ENCODE measurements around the gene SIRPB1. TPM values are rescaled to one million over a fixed set of nuclear protein-coding genes. Genes with fewer than 3 reads are reported as not detected.

Gene SIRPB1
- total RNA-seq, 4 donors from 2014 or later = under 0.01 to 4.0 (median 3.1) TPM

DNA sequence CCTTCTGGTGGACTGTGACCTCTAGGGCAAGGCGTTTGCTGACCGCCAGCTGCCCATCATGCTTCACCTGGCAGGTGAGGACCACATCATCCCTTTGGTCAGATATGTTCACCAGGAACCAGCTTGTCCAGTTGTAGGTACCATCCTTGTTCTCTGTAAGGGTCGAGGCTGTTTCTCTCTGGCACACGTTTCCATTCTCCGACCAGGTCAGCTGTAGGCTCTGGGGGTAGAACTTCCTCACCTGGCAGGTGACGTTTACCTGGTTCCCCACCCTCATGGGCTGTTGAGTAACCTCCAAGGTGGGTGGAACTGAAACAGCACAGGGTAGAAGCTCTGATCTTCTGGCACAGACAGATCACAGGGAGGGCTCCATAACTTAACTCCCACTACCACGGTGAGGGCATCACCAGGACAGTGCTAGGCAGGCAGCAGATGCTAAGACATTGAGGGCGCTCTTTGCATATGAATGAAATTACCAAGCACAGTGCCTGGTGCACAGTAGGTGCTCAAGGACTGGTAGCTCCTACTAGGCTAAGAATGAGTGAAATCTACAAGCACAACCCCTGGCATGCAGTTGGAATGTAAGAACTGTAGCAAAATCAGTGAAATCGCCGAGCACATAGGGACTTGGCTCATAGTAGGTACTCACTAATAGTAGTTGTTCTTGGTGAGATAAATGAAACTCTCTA is 15.6 kb upstream of the SIRPB1 start:
- intact Hi-C loops (cut with DNase I) = no loop called here
- no peak overlapping the region for H3K27ac ChIP-seq (replicated peaks in 1 of 4)
- no peaks in the 10 kb centered on the region for H3K27me3 ChIP-seq
- TF ChIP-seq POLR2AphosphoS5 (IDR thresholded peaks at IDR 0.05) = no peak
- no peak overlapping the region for H3K4me3 ChIP-seq
- H3K9me3 ChIP-seq = peaks cover 0 to 10% (median 0%) of the 10 kb centered on the region in 4 donors
- no peaks in the 10 kb centered on the region for H3K4me1 ChIP-seq
- WGBS = 89% methylated on average over 8 of the region's 10 CpGs
- DNase-seq (ENCODE audit: extremely low spot score) = peak; percentile 89
- H3K36me3 ChIP-seq = no peaks in the 10 kb centered on the region

DNA sequence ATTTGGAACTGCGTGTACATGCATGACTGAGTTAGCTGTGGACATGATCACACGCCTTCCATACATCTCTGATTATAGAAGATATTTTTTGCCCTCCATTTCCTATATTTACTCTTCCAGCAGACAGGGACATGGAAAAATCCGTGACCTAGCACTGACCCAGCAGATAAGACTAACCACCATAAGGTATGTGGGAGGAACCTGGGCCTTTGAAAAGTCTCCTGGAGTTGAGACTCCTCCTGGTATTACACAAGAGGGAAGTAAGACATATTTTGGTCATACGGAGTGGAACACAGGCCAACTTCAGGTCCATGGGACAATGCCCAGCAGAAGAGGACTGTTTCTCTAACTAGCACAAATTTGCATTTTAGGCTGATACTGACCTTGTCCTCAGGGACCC is 13.7 kb upstream of the SIRPB1 start:
- TF ChIP-seq, protein P1, sequence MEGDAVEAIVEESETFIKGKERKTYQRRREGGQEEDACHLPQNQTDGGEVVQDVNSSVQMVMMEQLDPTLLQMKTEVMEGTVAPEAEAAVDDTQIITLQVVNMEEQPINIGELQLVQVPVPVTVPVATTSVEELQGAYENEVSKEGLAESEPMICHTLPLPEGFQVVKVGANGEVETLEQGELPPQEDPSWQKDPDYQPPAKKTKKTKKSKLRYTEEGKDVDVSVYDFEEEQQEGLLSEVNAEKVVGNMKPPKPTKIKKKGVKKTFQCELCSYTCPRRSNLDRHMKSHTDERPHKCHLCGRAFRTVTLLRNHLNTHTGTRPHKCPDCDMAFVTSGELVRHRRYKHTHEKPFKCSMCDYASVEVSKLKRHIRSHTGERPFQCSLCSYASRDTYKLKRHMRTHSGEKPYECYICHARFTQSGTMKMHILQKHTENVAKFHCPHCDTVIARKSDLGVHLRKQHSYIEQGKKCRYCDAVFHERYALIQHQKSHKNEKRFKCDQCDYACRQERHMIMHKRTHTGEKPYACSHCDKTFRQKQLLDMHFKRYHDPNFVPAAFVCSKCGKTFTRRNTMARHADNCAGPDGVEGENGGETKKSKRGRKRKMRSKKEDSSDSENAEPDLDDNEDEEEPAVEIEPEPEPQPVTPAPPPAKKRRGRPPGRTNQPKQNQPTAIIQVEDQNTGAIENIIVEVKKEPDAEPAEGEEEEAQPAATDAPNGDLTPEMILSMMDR (IDR thresholded peaks at IDR 0.05) = no peak
- no peak for TF ChIP-seq POLR2A (IDR thresholded peaks at IDR 0.05; ENCODE audit: low read depth)
- TF ChIP-seq POLR2AphosphoS5 (IDR thresholded peaks at IDR 0.05) = no peak
- no peak for TF ChIP-seq EP300 (IDR thresholded peaks at IDR 0.05)
- no peaks in the 10 kb centered on the region for H3K4me1 ChIP-seq
- intact Hi-C loops (cut with DNase I) = no loop called here
- WGBS = 79% methylated on average over 4 of the region's 4 CpGs
- H3K27ac ChIP-seq (replicated peaks in 1 of 4) = no peak overlapping the region
- peak; percentile 37 for DNase-seq (ENCODE audit: extremely low spot score)
- no peaks in the 10 kb centered on the region for H3K9me3 ChIP-seq
- no peak overlapping the region for H3K4me3 ChIP-seq
- no peaks in the 10 kb centered on the region for H3K36me3 ChIP-seq
- H3K27me3 ChIP-seq = peaks cover 0 to 9% (median 0%) of the 10 kb centered on the region in 4 donors

DNA sequence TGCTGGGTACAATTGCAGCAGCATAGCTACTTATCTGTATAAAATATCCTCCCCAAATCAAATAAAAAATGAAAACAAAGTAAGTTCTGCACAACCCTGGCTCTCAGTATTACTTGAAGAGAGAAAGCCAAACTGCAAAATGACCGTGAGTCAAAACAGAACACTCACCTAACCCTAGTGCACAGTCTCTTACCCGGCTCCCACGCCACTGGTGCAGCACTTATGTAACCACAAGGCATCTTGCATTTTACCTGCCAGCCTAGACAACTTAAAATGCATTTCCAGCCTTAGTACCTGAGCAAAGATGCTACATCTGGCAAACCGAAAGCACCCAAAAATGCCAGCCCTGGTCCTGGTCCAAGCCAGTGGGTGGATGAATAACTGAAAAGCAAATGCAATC is 12.4 kb upstream of the SIRPB1 start:
- no peaks in the 10 kb centered on the region for H3K9me3 ChIP-seq
- DNase-seq (ENCODE audit: extremely low spot score) = peak; percentile 66
- no peaks in the 10 kb centered on the region for H3K36me3 ChIP-seq
- intact Hi-C loops (cut with DNase I) = no loop called here
- 84% methylated on average over 4 of the region's 4 CpGs for WGBS
- H3K4me3 ChIP-seq = no peak overlapping the region
- H3K4me1 ChIP-seq = no peaks in the 10 kb centered on the region
- no peak overlapping the region for H3K27ac ChIP-seq (replicated peaks in 1 of 4)
- H3K27me3 ChIP-seq = peaks cover 0 to 9% (median 0%) of the 10 kb centered on the region in 4 donors
- TF ChIP-seq EP300 (IDR thresholded peaks at IDR 0.05) = no peak
- no peak for TF ChIP-seq POLR2A (IDR thresholded peaks at IDR 0.05; ENCODE audit: low read depth)
- TF ChIP-seq, protein P1 (IDR thresholded peaks at IDR 0.05) = no peak
- TF ChIP-seq POLR2AphosphoS5 (IDR thresholded peaks at IDR 0.05) = no peak

DNA sequence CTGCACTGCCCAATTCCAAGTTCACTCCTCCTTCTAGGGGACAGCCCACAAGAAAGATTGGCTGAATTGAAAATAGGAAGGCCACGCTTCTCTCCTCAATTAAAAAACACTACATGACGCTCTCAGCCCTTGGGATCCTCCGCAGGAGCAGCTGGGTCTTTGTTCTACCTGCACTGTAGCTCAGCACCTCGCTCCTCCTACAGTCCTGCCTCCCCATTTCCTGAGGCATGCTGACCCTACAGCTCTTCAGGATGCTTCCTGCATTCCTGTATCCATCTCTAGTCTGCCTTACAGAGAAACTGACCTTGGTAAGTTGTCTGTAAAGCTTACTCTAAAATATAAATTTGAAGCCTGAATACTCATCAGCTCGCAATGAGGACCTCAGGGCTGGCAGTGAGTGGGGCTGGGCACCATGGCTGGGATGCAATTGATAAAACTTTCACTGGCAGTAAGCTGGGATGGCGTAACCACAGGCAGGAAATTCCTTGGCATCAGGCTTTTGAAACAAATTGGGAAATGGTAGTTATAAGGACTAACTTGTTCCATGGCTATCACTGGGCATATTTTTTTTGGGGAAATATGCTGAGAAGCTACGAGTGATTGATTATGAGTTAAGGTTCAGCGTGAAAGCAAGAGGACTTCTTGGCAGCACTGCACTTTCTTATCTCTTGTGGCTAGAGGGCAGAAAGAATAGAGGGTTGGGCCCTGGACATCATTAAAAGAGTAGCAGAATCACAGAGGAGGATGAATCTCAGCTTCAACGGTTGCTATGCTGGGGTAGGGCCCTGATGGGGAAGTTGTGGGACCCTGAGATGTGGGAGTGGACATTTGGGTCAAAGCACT is 11.7 kb upstream of the SIRPB1 start:
- 65% methylated on average over 9 of the region's 9 CpGs for WGBS
- no peak overlapping the region for H3K27ac ChIP-seq (replicated peaks in 1 of 4)

DNA sequence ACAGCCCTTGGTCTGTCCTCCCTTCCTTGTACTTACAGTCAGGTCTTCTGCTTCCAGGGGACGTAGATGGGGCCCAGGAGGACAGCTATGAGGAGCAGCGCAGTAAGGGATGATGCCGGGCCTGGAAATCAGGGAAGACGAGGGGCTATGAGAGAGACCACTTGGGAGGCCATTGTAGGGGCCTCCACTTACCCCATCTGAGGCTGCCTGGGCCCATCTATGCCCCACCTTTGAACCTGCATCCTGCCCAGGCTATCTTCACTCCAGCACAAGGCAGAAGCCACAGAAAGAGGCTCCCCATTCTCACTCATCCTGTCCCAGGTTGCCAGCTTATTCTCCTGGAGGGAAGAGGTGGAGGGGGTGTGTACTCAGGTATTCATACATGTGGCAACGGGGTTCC is 10.4 kb upstream of the SIRPB1 start:
- Histone ChIP-seq H3K27ac (replicated peaks in 1 of 4) (no peak overlapping the region), H3K9me3 (no peaks in the 10 kb centered on the region), H3K4me3 (no peak overlapping the region), H3K36me3 (no peaks in the 10 kb centered on the region), H3K4me1 (no peaks in the 10 kb centered on the region), H3K27me3 (peaks cover 0 to 9% (median 0%) of the 10 kb centered on the region in 4 donors)
- intact Hi-C loops (cut with DNase I) = no loop called here
- TF ChIP-seq EP300 (IDR thresholded peaks at IDR 0.05) = no peak
- TF ChIP-seq, protein P1 (IDR thresholded peaks at IDR 0.05) = no peak
- no peak for TF ChIP-seq POLR2AphosphoS5 (IDR thresholded peaks at IDR 0.05)
- no peak for TF ChIP-seq POLR2A (IDR thresholded peaks at IDR 0.05; ENCODE audit: low read depth)
- WGBS = 88% methylated on average over 4 of the region's 5 CpGs
- no peak for DNase-seq (ENCODE audit: extremely low spot score)

More for the DNA sequence above, 11.7 kb upstream of the SIRPB1 start:
- H3K27me3 ChIP-seq = peaks cover 0 to 9% (median 0%) of the 10 kb centered on the region in 4 donors
- no peaks in the 10 kb centered on the region for H3K4me1 ChIP-seq
- no peaks in the 10 kb centered on the region for H3K36me3 ChIP-seq
- peak; percentile 90 for DNase-seq (ENCODE audit: extremely low spot score)
- no peaks in the 10 kb centered on the region for H3K9me3 ChIP-seq
- intact Hi-C loops (cut with DNase I) = no loop called here
- no peak overlapping the region for H3K4me3 ChIP-seq
- no peak for TF ChIP-seq POLR2A (IDR thresholded peaks at IDR 0.05; ENCODE audit: low read depth)
- TF ChIP-seq EP300 (IDR thresholded peaks at IDR 0.05) = no peak
- TF ChIP-seq POLR2AphosphoS5 (IDR thresholded peaks at IDR 0.05) = no peak
- TF ChIP-seq, protein P1 (IDR thresholded peaks at IDR 0.05) = no peak

Data from esophagus muscularis mucosa (tissue), 4 donors.